Mononuclear cell (primary cell): Measurements from ENCODE around the gene SASH1. TPM values are rescaled to one million over a fixed set of nuclear protein-coding genes. Genes with fewer than 3 reads are reported as not detected.

Experiments
- H3K27me3 ChIP-seq: 2 replicates; pipeline ENCODE4 v1.6.0; 2011; ENCODE audit warnings: low read length, control low read depth; ENCODE audit not compliant: insufficient read depth
- H3K4me1 ChIP-seq: 2 replicates; pipeline ENCODE4 v1.5.1; 2011; ENCODE audit warnings: mild to moderate bottlenecking, low read length, control low read depth; ENCODE audit not compliant: insufficient read depth
- H3K4me3 ChIP-seq: 2 replicates; pipeline ENCODE4 v1.5.1; 2011; ENCODE audit warnings: mild to moderate bottlenecking, low read length, moderate library complexity
- H3K9me3 ChIP-seq: 2 replicates; pipeline ENCODE4 v1.5.1; 2011; ENCODE audit warnings: low read depth, mild to moderate bottlenecking, control low read depth, low read length
- total RNA-seq: library from RNA; depleted of rRNA; stranded (reverse); fragments of >200 nt; gene quantifications from one replicate; pipeline ENCODE4 v1.2.3, GENCODE V29; 2012

The SASH1 gene
- total RNA-seq, 1 donor = 1.7 TPM

DNA sequence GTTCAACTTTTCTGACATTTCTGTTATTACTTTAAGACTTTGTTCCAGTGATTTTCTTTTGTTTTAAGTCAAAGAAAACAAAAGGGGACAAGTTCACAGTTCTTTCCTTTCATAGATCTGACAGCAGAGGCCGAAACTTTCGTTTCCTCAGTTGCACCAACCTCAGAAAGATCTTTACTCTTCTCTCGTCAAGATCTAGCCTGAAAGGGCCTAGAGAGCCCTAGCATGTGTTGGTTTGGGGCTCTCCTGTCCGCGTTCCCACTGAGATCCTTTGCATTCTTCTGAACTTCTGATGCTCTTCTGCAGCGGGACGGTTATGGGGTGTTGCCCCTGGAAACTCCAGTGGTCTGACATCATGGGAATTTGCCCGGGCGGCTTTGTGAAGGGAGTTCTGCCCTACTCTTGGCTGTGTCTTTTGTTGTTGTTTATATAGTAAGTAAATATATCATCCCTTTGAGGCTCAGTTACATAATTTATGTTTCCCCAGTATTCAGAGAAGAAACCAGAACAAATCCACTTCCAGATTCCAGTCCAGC, 129.1 kb downstream of the SASH1 start:
- Histone ChIP-seq H3K4me1 (no peaks in the 10 kb centered on the region), H3K4me3 (no peak overlapping the region), H3K27me3 (no peaks in the 10 kb centered on the region), H3K9me3 (no peaks in the 10 kb centered on the region)

DNA sequence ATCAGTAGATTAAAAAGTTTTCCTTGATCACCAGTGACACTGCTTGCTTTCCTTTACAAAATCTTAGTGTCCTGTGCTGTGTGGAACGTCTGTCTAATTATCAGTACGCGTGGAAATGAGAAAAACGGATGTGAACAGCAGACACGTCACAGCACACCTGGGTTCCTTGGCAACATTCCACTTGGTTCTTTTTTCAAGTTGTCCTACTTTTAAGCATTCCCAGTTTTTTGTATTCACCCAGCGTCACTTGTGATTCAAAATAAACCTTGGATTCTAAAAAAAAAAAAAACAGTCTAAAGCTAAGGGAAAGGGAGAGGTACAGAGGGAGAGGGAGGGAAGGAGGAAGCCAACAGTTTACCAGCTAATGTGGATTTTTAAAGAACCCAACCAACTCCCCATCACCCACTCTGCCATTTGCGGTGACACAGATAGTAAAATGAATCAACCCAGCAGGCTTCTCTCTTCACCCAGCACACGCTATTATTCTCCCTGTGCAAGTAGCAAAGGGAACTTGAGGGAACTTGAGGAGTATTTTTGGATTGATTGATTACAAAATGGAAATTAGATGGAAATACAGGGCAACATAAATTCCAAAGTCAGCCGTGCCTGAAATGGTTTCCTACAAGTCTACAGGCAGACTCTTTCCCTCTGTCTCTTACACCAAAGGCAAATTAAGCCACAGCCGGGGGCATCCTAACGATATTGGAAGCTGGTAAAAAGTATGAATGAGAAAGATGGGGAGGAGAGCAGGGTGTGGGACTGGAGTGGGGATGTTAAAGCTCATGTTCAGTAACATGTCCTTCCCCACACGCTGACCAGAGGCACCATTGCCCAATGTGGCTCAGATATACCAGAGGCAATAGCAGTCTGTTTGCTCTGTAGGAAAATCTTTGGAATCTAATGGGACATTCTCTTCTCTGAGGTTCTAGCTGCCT, 129.8 kb downstream of the SASH1 start:
- H3K4me3 ChIP-seq = no peak overlapping the region
- no peaks in the 10 kb centered on the region for H3K27me3 ChIP-seq
- H3K9me3 ChIP-seq = no peaks in the 10 kb centered on the region
- no peaks in the 10 kb centered on the region for H3K4me1 ChIP-seq

DNA sequence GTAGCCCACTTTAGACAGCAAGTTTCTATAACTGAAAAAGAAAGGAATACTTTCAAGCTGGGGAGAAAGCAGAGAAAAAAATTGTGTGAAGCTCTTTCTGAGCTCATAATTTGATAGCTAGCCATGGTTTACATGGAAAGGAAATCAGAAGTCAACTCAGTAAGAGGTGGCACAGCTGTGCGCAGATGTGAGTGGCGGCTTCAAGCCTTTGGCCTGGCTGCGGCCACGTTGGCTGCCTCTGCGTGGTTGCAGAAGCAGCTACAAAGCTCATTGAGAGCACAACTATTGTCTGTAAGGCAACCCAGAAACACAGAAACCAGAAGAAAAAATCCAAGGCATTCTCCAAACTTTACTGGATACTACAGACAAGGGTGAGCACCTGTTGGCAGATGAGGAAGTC, 136.9 kb downstream of the SASH1 start:
- Histone ChIP-seq H3K27me3 (no peaks in the 10 kb centered on the region), H3K4me3 (no peak overlapping the region), H3K9me3 (no peaks in the 10 kb centered on the region), H3K4me1 (no peaks in the 10 kb centered on the region)

DNA sequence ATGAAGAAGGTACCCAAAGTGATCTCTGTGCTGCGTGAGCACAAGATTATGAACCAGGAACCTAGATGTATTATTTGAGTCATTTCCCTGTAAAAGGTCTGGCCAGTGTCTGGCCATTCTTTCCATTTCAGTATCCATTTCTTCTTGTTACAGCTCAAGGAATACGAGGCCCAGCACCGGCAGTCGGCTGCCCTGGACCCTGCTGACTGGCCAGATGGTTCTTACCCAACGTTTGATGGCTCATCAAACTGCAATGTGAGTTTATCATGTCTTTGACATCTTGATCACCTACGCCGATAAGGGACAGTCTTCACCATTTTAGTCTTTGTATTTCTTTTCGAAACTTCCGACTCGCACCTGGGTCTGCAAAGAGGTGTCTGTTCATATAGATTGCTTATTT, 144.8 kb downstream of the SASH1 start:
- Histone ChIP-seq H3K4me3 (no peak overlapping the region), H3K4me1 (no peaks in the 10 kb centered on the region), H3K9me3 (no peaks in the 10 kb centered on the region), H3K27me3 (no peaks in the 10 kb centered on the region)

DNA sequence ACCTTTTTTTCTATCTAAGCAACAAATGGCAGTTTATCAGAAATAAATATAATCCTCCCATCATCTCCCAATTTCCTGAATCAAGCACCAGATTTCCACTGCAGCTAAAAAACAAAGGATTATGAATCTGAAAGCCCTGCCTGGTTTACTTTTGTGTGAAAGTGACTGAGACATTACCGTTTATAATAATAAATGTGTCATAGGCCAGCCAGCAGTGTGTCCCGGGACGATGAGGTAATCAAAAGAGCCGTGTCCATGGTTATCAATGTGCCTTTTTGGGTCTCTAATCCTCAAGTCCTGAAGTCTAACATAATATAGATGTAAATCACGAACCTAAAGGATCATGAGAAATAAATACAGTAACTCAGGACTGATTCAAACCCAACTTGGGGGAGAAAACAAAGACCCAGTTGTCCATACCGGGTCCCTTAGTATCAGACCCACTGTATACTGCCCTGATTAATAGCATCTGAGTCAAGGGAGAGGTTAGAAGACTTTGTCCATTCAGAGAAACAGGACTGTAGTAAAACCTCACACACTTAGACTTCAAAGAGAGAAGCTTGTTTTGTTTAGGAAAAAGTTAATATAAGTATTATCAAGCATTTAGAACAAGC, 149.1 kb downstream of the SASH1 start:
- H3K9me3 ChIP-seq = no peaks in the 10 kb centered on the region
- H3K27me3 ChIP-seq = no peaks in the 10 kb centered on the region
- H3K4me1 ChIP-seq = no peaks in the 10 kb centered on the region
- no peak overlapping the region for H3K4me3 ChIP-seq

DNA sequence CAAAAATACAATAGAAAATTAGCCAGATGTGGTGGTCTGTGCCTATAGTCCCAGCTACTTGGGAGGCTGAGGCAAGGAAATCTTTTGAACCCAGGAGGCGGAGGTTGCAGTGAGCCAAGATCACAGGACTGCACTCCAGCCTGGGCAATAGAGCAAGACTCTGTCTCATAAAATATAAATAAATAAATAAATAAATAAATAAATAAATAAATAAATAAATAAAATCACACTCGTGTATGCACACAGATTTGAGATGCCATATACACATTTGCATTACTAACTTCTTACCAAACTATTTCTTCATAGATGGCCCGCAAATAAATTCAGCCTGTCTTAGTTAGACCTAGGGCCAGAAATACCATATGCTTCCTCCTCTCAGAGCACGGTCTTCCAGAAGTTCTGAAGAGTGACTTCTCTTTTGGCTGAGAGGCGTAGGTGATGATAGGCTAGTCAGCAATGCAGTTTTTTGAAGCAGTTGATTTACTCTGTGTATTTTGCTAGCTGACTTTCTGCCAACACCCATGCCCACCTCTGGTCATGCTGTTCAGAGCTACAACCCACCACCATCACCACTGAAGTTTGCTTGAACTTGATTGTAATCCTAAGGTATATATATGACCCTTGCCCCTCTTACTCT, 150.1 kb downstream of the SASH1 start:
- H3K9me3 ChIP-seq = no peaks in the 10 kb centered on the region
- H3K4me3 ChIP-seq = no peak overlapping the region
- no peaks in the 10 kb centered on the region for H3K4me1 ChIP-seq
- H3K27me3 ChIP-seq = no peaks in the 10 kb centered on the region

DNA sequence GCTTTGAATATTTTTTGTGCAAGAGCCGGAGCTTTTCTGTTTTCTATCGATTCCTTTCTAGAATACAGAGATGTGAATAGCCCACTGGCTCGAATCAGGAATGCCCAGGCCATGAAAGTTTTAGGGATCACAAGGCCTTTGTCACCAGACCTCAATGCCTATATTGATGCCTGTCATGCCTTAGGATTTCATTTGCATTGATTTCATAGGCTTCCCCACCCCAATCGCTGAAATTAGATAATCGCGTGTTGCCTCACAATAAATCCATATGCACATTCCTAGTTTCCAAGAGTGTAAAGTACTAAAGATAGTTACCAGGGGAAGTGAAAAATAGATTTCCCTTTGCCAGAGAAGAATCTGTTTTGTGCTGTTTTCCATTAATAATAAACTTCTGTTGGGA, 150.8 kb downstream of the SASH1 start:
- no peaks in the 10 kb centered on the region for H3K4me1 ChIP-seq
- H3K27me3 ChIP-seq = no peaks in the 10 kb centered on the region
- no peaks in the 10 kb centered on the region for H3K9me3 ChIP-seq
- H3K4me3 ChIP-seq = no peak overlapping the region

DNA sequence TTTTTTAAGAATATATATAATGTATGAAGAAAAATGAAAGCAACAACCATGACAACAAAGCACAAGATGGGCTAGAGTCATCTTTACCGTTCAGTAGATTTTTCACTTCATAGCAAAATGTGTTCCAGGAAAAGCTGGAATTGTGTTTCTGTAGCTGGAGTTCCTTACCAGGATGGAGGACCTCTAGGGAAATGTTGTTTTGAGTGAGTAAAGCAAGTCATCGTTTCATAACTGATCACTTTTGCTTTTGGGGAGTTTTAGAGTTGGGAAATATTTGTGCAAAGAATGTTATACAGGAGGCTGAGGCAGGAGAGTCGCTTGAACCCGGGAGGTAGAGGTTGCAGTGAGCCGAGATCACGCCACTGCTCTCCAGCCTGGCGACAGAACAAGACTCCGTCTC, 151.6 kb downstream of the SASH1 start:
- H3K4me3 ChIP-seq = no peak overlapping the region
- H3K27me3 ChIP-seq = no peaks in the 10 kb centered on the region
- H3K4me1 ChIP-seq = no peaks in the 10 kb centered on the region

DNA sequence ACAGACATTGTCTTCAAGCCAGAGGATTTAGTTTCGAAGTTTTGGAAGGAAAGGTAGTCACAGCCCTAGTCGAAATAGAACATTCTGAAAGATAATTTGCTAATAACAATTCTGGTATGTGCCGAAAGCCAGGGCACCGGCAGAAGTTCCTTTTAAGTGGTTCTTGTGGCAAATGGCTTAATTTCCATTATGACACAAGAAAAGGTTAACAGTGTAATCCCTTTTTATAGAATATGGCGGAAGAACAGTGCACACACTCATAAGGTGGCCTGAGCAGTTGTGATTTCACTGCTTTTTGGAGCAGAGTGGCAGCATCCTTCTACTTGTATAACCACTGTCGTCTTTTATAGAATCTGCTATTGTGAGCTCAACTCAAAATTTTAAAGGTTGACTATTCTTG, 152.4 kb downstream of the SASH1 start:
- no peak overlapping the region for H3K4me3 ChIP-seq
- H3K4me1 ChIP-seq = no peaks in the 10 kb centered on the region
- H3K27me3 ChIP-seq = no peaks in the 10 kb centered on the region
- H3K9me3 ChIP-seq = no peaks in the 10 kb centered on the region

More for the DNA sequence above, 151.6 kb downstream of the SASH1 start:
- no peaks in the 10 kb centered on the region for H3K9me3 ChIP-seq

DNA sequence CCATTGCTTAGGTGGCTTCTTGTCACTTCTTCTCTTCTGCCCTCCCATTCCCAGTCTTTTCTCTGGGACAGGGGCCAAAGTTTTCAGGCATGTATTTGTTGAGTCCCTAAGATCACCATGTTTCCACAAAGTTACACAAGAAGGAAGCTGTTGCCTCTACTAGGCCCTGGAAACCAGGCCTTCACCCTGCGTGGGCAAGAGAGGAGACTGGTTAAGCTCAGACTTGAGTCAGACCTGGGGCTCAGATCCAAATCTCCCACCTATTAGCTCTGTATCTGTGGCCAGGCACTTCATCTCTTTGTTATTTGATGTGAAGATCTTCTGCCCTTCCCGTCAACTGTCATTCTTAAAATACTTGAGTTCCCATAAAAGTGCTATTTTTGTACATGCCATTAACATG, 154.6 kb downstream of the SASH1 start:
- H3K4me3 ChIP-seq = no peak overlapping the region
- no peaks in the 10 kb centered on the region for H3K4me1 ChIP-seq
- H3K27me3 ChIP-seq = peaks cover 5% of the 10 kb centered on the region
- H3K9me3 ChIP-seq = no peaks in the 10 kb centered on the region

DNA sequence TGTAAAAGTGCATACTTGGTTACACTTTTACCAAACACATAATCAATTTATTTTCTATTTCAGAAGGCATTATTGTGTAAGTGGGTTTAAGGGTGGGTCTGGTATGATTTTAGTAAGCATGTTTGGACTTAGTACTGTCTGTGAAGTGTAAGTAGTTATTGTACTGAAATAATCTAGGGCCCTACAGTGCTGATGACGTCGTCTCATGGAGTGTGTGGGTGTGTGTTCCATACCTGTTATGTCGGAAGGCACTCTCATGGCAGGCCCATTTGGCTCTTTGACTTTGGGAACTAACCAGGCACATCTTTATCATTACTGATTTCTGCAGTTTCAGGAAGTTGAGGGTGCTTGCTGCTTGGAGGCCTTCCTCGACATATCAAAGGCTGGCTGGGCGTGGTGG, 155.1 kb downstream of the SASH1 start:
- H3K4me3 ChIP-seq = no peak overlapping the region
- H3K9me3 ChIP-seq = no peaks in the 10 kb centered on the region
- H3K4me1 ChIP-seq = no peaks in the 10 kb centered on the region
- peaks cover 5% of the 10 kb centered on the region for H3K27me3 ChIP-seq

DNA sequence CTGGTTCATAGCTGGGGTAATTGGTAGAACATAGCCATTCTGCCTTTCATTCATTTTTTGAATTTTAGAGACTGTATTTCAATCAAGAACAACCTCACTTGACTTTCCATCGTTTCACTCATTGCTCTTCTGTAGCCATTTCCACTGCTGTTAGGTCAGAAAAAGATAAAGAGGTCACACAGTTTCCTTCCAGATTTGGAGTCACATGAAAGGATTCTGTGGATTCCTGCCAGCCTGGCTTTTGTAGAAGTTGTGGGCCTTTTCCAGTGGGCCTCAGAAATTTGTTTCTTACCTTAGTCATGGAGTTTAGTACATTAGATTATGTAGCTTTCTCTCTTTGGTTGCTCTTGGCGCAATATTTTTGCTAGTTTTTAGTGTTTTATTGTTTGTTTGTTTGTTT, 157.8 kb downstream of the SASH1 start:
- Histone ChIP-seq H3K27me3 (peaks cover 5% of the 10 kb centered on the region), H3K9me3 (no peaks in the 10 kb centered on the region), H3K4me1 (no peaks in the 10 kb centered on the region), H3K4me3 (no peak overlapping the region)

DNA sequence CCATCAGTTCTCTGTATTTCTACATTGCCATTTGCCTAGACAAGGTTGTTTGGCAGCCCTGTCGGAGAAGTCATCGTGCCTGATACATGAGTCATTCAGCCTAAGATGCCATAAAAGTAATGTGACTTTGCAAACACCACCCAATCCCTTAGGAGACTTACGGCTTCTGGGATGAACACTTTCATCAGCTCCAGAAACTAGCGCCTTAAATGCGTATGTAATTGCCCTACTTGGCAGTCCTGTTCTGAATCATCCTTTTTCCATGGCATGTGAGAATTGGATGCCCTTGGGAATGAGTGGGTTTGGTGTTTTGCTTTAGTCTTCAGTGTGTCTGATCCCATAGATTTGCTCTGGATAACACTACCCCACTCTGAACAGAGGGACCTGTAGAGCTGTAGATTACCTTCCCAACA, 158.5 kb downstream of the SASH1 start:
- no peaks in the 10 kb centered on the region for H3K4me1 ChIP-seq

DNA sequence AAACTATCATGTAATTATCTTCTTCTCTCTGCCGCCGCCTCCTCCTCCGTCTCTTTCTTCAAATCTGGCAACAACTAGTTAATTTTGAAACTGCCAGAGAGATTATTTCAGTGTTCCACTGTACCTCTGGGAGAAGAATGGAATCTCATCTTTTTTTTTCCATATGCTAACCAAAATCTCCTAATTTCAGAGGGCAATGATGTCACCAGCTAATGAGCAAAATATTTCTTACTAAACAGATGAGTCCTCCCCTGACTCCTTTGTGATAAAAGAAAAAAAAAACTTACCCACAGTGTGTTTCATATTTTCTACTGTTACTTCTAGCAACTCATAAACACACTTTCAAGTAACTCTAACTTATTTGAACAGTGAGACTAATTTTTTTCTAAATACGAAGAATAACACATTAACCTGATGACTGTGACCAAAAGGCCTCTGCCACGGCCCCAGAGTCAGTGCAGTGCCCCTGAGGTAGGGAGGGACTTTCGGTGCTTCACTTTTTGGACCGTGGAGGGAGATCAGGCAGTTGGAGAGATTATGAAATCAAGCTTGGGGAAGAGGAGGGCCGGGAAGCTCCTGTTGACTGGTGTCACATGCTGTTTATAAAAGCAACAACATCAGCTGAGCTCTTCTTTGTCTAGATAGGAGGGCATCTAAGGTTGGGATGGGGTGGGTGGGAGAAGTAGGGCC, 159.6 kb downstream of the SASH1 start:
- Histone ChIP-seq H3K4me1 (no peaks in the 10 kb centered on the region), H3K27me3 (peaks cover 5% of the 10 kb centered on the region), H3K9me3 (no peaks in the 10 kb centered on the region), H3K4me3 (no peak overlapping the region)

More for the DNA sequence above, 158.5 kb downstream of the SASH1 start:
- Histone ChIP-seq H3K27me3 (peaks cover 5% of the 10 kb centered on the region), H3K4me3 (no peak overlapping the region), H3K9me3 (no peaks in the 10 kb centered on the region)

DNA sequence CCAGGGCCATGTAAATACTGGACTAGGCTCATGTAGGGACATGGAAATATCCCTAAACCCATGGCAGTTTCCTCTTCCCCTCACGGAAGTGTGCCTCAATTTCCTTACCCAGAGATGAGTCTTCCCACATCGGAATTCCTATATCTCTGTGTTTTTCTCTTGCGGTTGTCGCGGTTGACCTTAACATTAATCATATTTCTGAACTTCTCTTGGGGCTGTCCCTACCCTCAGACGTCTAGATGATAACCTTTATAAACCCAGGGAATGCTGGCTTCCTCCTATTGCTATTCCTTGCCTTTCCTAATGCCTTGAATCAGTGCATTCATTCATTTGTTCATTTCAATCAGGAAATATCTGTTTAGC, 160.1 kb downstream of the SASH1 start:
- no peak overlapping the region for H3K4me3 ChIP-seq
- no peaks in the 10 kb centered on the region for H3K9me3 ChIP-seq
- H3K4me1 ChIP-seq = no peaks in the 10 kb centered on the region
- peaks cover 5% of the 10 kb centered on the region for H3K27me3 ChIP-seq
